ENCODE data around the gene RBM39.
"Not testable (repeated sequence)": the region's sequence is repeated elsewhere in the genome, so short reads cannot be mapped to it uniquely, and the experiment has no call there.

The RBM39 gene

DNA sequence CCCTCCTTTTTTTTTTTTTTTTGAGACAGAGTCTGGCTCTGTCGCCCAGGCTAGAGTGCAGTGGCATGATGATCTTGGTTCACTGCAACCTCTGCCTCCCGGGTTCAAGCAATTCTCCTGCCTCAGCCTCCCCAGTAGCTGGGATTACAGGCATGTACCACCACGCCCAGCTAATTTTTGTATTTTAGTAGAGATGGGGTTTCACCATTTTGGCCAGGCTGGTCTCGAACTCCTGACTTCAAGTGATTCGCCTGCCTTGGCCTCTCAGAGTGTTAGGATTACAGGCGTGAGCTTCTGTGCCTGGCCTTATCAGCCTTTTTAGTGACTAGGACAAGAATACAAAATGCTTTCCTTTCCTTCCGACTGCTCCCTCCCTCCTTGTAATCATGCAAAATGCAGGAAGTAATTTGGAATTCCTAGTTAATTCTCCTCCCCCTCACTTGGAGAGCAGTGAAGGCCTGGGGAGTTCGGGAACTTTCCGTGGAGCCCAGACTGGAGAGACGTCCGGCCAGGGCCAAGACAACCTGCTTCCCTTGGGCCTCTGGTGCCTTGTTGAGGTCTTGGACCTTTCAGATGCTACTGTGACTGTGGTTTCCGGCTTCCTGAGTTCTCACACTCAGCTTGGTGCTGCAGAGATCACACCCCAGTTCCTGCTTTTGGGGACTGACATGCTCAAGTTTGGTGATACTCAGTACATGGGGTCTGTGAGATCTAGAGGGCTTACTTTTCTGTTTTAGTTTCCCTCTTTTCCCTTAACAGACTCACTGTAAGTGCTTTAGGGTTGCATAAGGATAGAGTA, 25.8 kb upstream of the RBM39 start:
- peaks cover 32% of the 10 kb centered on the region for H3K4me1 Mint-ChIP-seq
- H3K36me3 Mint-ChIP-seq: peaks cover 4% of the 10 kb centered on the region
- H3K27ac Mint-ChIP-seq: peak overlapping the region; percentile 99
- peak; percentile 28 to 78 for DNase-seq (ENCODE audit: low spot score in 2 of 2)
- peak; percentile 23 for ATAC-seq
- H3K9me3 Mint-ChIP-seq: peaks cover 5% of the 10 kb centered on the region
- peak overlapping the region; percentile 79 for H3K4me3 Mint-ChIP-seq

DNA sequence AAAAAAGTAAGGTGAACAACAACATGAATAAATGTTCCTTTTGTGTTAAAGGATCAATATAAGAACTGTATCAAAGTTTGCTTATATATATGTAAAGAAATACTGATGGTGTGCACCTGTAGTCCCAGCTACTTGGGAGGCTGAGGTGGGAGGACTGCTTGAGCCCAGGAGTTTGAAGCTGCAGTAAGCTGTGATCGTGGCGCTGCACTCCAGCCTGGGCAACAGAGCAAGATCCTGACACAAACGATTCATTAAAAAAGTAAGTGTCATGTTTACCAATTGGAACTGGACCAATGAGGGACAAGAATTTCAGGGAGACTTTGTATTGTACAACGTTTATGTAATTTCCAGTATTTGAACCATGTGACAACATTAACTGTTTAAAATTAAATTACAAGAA, 24.8 kb upstream of the RBM39 start:
- DNase-seq (ENCODE audit: low spot score in 2 of 2) (no peak), ATAC-seq (no peak)
- peak overlapping the region; percentile 99 for H3K27ac Mint-ChIP-seq
- H3K9me3 Mint-ChIP-seq: peaks cover 5% of the 10 kb centered on the region
- H3K4me1 Mint-ChIP-seq: peaks cover 31% of the 10 kb centered on the region
- H3K36me3 Mint-ChIP-seq: no peaks in the 10 kb centered on the region
- H3K4me3 Mint-ChIP-seq: no peak overlapping the region

DNA sequence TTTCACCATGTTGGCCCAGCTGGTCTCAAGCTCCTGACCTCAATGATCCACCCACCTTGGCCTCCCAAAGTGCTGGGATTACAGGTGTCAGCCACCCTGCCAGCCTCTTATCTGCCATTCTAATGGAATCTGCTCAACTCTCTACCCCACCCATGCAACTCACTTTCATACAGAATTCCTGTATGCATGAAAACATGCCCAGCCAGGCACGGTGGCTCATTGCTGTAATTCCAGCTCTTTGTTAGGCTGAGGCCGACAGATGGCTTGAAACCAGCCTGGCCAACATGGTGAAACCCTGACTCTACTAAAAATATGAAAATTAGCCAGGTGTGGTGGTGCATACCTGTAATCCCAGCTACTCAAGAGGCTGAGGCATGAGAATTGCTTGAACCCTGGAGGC, 22.9 kb upstream of the RBM39 start:
- not testable (repeated sequence) for DNase-seq (ENCODE audit: low spot score in 2 of 2); H3K36me3 Mint-ChIP-seq; ATAC-seq; H3K9me3 Mint-ChIP-seq; H3K4me3 Mint-ChIP-seq; H3K27ac Mint-ChIP-seq
- peaks cover 22% of the 10 kb centered on the region for H3K4me1 Mint-ChIP-seq

DNA sequence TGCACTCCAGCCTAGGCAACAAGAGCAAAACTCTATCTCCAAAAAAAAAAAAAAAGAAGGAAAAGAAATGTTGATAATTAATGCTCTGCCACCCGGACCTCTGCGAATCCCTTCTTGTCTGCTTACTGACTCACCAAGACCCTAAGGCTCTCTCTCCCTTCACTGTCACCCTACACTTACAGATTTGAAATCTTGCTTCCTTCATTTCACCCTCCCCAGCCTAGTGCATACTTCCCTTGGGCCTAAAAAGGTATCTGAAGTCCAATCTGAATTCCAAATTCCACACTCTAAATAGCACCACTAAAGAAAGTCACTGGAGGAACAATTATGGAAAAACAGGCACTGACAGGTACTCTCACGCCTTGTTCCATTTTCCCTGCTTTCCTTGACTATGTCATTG, 20.4 kb upstream of the RBM39 start:
- Mint-ChIP-seq H3K27ac (no peak overlapping the region), H3K36me3 (no peaks in the 10 kb centered on the region), H3K4me1 (peaks cover 2% of the 10 kb centered on the region), H3K9me3 (no peaks in the 10 kb centered on the region), H3K4me3 (no peak overlapping the region)
- DNase-seq (ENCODE audit: low spot score in 2 of 2): no peak
- no peak for ATAC-seq

DNA sequence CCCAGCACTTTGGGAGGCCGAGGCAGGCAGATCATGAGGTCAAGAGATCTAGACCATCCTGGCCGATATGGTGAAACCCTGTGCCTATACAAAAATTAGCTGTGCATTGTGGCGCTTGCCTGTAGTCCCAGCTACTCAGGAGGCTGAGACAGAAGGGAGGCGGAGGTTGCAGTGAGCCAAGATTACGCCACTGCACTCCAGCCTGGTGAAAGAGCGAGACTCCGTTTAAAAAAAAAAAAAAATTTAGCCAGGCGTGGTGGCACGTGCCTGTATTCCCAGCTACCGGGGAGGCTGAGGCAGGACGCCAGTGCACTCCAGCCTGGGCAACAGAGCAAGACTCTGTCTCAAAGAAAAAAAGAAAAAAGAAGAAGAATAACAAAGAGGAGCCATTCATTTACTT, 19.5 kb upstream of the RBM39 start:
- DNase-seq (ENCODE audit: low spot score in 2 of 2); H3K36me3 Mint-ChIP-seq; H3K4me1 Mint-ChIP-seq; H3K4me3 Mint-ChIP-seq; H3K9me3 Mint-ChIP-seq; H3K27ac Mint-ChIP-seq; ATAC-seq: not testable (repeated sequence)

DNA sequence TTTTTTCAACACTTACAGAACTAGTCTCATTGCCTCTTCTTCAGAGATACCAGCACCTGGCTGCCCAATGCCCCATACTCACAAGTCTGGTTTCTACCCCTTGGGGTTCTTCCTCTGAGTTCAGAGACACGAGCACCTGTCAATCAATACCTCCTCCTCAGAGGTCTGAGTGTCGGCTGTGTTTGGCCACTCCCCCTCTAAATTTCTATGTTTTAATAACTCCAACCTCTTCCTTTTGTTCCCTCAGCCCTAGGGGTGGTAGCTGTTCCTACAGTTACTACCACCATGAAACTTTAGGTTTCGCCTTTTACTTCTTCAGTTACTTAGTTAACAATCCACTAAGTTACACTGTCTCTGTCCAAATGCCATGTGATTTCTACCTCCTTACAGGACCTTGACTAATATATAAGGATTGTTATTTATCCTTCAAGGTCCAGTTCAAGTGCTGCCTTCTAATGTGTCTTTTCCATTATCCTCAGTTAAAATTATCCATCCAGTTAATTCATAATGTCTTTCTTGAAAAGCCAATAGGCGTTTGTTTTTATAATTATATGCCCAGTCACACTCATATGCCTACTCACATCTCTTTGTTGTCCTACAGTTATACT, 15.1 kb upstream of the RBM39 start:
- no peaks in the 10 kb centered on the region for H3K36me3 Mint-ChIP-seq
- H3K4me1 Mint-ChIP-seq: peaks cover 6% of the 10 kb centered on the region
- peak overlapping the region; percentile 35 for H3K27ac Mint-ChIP-seq
- no peak overlapping the region for H3K4me3 Mint-ChIP-seq
- DNase-seq (ENCODE audit: low spot score in 2 of 2) (no peak), ATAC-seq (peak; percentile 45)
- H3K9me3 Mint-ChIP-seq: no peaks in the 10 kb centered on the region

DNA sequence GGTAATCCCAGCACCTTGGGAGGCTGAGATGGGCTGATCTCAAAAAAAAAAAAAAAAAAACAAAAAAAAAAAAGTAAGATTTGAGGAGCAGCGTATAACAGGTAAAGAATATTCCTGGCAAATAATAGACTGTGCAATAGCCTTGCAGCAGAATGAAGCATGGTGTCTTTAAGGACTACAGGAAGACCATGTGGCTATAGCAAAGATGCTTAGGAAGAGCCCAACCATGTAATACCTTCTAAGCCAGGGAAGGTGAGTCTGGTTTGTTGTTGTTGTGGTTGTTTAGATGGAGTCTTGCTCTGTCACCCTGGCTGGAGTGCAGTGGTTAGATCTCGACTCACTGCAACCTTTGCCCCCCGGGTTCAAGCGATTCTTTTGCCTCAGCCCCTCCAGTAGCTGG, 14.3 kb upstream of the RBM39 start:
- Mint-ChIP-seq H3K27ac (no peak overlapping the region), H3K4me1 (peaks cover 6% of the 10 kb centered on the region), H3K9me3 (no peaks in the 10 kb centered on the region)

DNA sequence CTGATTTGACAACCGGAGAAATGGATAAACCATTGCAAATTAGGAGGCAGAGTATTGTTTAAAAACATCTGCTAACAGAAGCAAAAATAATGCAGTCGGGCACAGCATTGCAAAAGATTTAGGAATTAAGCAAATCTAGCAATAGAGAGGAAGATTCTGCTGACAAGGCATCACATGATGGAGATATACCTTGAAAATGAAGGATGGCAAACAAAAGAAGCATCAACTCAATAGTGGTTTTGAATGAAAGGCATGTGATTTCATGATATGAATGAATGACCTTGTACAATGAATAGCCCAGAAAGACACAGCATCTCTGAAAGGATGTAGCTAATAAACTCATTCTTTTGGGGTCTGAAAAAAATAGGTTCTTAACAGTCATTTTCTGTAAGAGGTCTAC, 8.6 kb upstream of the RBM39 start:
- Mint-ChIP-seq H3K4me3 (no peak overlapping the region), H3K36me3 (no peaks in the 10 kb centered on the region), H3K27ac (no peak overlapping the region), H3K9me3 (no peaks in the 10 kb centered on the region), H3K4me1 (no peaks in the 10 kb centered on the region)
- DNase-seq (ENCODE audit: low spot score in 2 of 2): no peak
- ATAC-seq: no peak

More for the DNA sequence above, 14.3 kb upstream of the RBM39 start:
- H3K36me3 Mint-ChIP-seq: no peaks in the 10 kb centered on the region
- ATAC-seq (no peak), DNase-seq (ENCODE audit: low spot score in 2 of 2) (no peak)
- no peak overlapping the region for H3K4me3 Mint-ChIP-seq

DNA sequence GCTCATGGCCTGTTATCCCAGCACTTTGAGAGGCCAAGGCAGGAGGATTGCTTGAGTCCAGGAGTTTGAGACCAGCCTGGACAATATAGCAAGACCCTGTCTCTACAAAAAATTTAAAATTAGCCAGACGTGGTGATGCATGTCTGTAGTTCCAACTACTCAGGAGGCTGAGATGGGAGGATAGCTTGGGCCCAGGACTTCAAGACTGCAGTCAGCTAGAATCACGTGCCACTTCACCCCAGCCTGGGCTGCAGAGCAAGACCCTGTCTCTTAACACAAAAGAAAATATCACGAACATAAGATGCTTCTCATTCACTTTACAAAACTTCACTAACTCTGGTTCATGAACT, 2.4 kb upstream of the RBM39 start:
- Mint-ChIP-seq H3K4me3 (peak overlapping the region; percentile 85), H3K36me3 (peaks cover 44% of the 10 kb centered on the region), H3K4me1 (peaks cover 42% of the 10 kb centered on the region), H3K27ac (peak overlapping the region; percentile 100)
- not testable (repeated sequence) for DNase-seq (ENCODE audit: low spot score in 2 of 2); H3K9me3 Mint-ChIP-seq; ATAC-seq

DNA sequence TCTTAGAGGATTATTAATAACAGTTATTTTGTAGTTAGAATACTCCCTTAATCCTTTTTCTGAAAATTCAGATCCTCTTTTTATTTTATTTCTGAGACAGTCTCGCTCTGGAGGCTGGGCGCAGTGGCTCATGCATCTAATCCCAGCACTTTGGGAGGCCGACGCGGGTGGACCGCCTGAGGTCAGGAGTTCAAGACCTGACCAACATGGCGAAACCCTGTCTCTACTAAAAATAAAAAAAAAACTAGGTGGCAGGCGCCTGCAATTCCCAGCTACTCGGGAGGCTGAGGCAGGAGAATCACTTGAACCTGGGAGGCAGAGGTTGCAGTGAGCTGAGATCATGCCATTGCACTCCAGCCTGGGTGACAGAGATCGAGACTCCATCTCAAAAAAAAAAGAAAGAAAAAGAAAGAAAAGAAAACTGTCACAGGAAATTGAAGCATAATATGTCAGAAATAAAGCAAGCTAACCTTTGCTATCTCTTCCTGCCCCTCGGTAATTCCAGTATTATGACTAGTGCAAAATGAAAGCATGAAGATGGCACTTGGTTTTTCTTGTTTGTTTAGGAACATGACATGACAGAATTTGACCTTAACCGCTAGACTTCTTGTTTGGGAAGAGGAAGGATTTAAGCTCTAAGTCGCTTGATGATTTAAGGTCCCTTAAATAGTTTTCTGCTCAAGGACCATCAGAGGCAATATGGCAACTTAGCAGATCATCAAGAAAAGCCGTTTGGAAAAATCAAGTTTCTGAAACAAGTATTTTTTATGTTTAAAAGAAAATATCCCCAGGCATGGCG, 1.8 kb upstream of the RBM39 start:
- H3K27ac Mint-ChIP-seq: peak overlapping the region; percentile 100
- H3K36me3 Mint-ChIP-seq: peaks cover 50% of the 10 kb centered on the region
- peaks cover 47% of the 10 kb centered on the region for H3K4me1 Mint-ChIP-seq
- ATAC-seq: peak; percentile 1
- peak in 1 of 2 donors; percentile 66 for DNase-seq (ENCODE audit: low spot score in 2 of 2)
- no peaks in the 10 kb centered on the region for H3K9me3 Mint-ChIP-seq
- peak overlapping the region; percentile 85 for H3K4me3 Mint-ChIP-seq

DNA sequence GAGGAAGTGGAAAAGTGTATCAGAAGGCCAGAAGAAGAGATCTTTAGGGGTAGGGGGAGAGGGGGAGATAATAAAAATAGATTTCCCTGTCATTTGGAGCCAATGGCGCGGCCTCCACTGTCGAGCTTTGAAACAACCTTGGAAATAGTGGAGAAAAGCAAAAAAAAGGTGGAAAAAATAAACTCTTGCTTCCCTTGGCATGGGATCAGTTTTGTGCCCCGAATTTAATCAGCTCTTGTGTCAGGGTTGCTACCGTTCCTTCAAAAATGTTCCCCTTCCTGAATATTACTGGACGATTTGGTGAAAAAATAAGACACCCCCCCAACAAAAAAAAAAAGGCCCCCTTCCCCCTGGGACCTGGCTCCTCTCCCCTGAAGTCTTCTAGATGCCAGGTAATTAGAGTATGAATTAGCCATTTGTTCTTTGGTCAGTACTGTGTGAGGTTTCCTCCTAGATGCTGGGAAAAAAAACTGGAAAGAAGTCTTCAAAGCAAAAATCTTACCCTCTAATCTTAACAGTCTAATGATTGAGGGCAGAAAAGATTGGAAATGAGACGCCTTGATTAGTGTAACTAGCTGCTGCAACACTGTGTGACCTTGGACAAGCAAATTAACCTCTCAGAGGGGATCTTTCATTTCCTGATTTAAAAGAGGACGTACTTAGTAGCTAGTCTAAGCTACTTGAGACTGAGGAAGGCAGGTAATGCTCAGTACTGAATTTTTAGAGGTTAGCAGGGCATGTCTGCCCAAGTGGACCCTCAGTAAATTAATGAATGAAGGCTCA, 872 bp upstream of the RBM39 start:
- ATAC-seq (no peak), DNase-seq (ENCODE audit: low spot score in 2 of 2) (no peak)
- H3K9me3 Mint-ChIP-seq: no peaks in the 10 kb centered on the region
- peaks cover 56% of the 10 kb centered on the region for H3K4me1 Mint-ChIP-seq
- H3K4me3 Mint-ChIP-seq: peak overlapping the region; percentile 85
- H3K27ac Mint-ChIP-seq: peak overlapping the region; percentile 100
- peaks cover 60% of the 10 kb centered on the region for H3K36me3 Mint-ChIP-seq

DNA sequence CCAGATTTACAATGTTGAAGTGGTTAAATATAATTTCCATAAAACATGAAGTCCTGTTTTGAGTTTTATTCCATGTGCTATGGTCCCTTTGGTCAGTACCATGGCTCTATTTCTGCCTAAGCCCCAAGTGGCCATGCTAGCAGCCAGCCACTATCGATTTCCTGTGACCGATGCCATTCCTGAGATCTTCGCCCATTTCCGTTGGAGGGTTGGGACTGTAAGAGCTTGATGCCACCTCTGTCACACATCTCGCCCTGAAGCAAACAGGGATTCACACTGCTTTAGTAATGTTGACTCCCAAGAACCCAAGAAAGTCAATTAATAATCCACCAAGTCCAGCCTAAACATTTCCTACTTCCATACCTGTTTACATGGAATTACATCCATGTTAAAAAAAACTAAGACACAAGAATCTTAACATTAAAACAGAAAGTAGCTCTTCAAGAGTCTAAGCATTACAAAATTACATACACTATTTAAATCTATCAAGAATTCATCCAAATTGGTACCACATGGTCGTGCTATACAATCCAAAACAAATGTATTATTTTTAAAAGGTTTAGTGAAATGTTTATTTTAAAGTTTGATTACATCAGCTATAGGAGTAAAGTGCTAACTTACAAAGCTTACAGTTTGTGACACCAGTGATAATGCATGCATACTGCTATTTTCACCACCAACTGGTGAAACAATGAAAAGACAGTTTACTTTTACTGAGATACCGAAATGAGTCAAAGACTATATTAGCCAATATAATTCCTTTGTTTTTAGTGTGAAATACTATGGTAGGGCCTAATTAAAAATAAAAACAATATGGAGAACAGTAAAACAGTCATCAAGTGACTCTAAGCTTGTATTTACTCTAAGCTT, 2.5 kb downstream of the RBM39 start:
- peak overlapping the region; percentile 100 for H3K27ac Mint-ChIP-seq
- peak overlapping the region; percentile 85 for H3K4me3 Mint-ChIP-seq
- no peaks in the 10 kb centered on the region for H3K9me3 Mint-ChIP-seq
- peaks cover 94% of the 10 kb centered on the region for H3K36me3 Mint-ChIP-seq
- no peak for ATAC-seq
- DNase-seq (ENCODE audit: low spot score in 2 of 2): no peak
- peaks cover 73% of the 10 kb centered on the region for H3K4me1 Mint-ChIP-seq

DNA sequence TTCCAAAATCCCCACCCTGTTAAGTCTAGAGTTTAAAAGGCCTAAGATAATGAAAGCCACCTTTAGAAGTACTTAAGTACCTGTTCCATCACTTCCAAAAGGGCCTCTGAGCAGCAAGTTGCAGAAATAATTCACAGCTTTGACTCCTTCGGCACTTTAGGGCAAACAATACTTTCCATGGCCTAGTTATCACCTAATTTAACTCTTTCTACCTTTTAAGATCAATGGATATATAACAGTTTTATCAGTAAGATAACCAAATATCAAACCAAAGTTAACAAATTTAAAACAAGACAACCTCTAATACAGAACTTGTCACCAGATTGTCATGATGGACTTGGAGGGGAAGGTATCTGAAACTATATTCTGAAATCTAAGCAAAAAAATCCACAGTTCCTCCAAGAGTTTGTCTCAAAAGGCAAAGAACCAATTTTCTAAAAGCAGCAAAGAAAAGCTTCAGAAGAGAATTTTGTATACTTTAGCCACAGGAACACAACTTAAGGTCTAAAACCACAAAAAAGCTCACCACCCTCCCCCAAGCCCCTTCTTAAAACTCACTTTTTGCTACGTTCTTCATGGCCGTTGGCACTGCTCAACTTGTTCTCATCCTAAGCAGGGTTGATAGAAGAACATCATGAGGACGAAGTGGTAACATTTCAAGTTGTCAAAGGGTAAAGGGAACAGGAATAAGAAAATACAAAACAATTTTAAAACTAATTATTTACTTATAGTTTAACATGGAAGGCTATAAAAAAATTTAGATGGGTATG, 3.5 kb downstream of the RBM39 start:
- ATAC-seq: no peak
- peaks cover 97% of the 10 kb centered on the region for H3K36me3 Mint-ChIP-seq
- H3K27ac Mint-ChIP-seq: peak overlapping the region; percentile 100
- H3K4me3 Mint-ChIP-seq: peak overlapping the region; percentile 85
- peaks cover 73% of the 10 kb centered on the region for H3K4me1 Mint-ChIP-seq
- DNase-seq (ENCODE audit: low spot score in 2 of 2): no peak
- H3K9me3 Mint-ChIP-seq: no peaks in the 10 kb centered on the region
